HepG2 (cell line): Measurements from ENCODE around the gene LYZ. TPM values are rescaled to one million over a fixed set of nuclear protein-coding genes. Genes with fewer than 3 reads are reported as not detected.

Source experiments
- ATAC-seq: fragments of 200-7000 bp; cut with Tn5 transposase; 3 replicates; pipeline ENCODE4 v1.9.1; 2020; ENCODE audit warnings: mild to moderate bottlenecking, moderate library complexity
- BruUV-seq: library from RNA; stranded (reverse); fragments of 400-500 nt; replicated peaks from 2 replicates; lab custom pipeline; 2021; lab: Mats Ljungman, UMichigan
- CTCF ChIA-PET: fragments of 300-600 bp; formaldehyde crosslinking; extraction: SDS; loops from one replicate; lab custom pipeline; 2021; ENCODE audit warnings: low total read pairs, inconsistent platforms, low intra/inter-chr PET ratio; lab: Yijun Ruan, JAX
- POLR2A ChIA-PET: fragments of 350-600 bp; sonication (Branson Sonifier 250); formaldehyde crosslinking; loops from one replicate; lab custom pipeline; 2020; ENCODE audit warnings: antibody characterized with exemption, inconsistent platforms; lab: Yijun Ruan, JAX
- DNase-seq: peaks from one replicate; pipeline ENCODE4 v3.0.0-alpha.2; 2015; ENCODE audit warnings: low spot score
- FAIRE-seq: peaks from 3 replicates; lab custom pipeline; 2011; peaks lifted over from hg19 to GRCh38; lab: Jason Lieb, UNC
- H2AFZ ChIP-seq: one replicate; pipeline ENCODE4 v1.6.1; 2011; ENCODE audit warnings: low read length, inconsistent platforms
- H3K27ac ChIP-seq: fragments of 300-600 bp; 3 replicates; pipeline ENCODE4 v1.8.0; 2011; ENCODE audit warnings: mixed run types, mild to moderate bottlenecking, mixed read lengths, low read length, inconsistent platforms; ENCODE audit not compliant: insufficient read depth; ENCODE audit errors: extremely low read length
- H3K27me3 ChIP-seq, 2 experiments: fragments of 200-600 bp in 1 of 2; 2 replicates in 1 of 2; 3 replicates in 1 of 2; pipeline versions ENCODE4 v1.6.0 to v1.8.0; 2011; ENCODE audit warnings: low read length in 2 of 2, mild to moderate bottlenecking in 2 of 2, moderate library complexity in 2 of 2, inconsistent platforms in 1 of 2; ENCODE audit not compliant: insufficient read depth in 2 of 2, control insufficient read depth in 1 of 2
- H3K36me3 ChIP-seq, 2 experiments: fragments of 200-600 bp in 1 of 2; replicated peaks in 1 of 2; 2 replicates in 1 of 2; 3 replicates in 1 of 2; pipeline versions ENCODE4 v1.5.1 to v1.8.0; 2011; ENCODE audit warnings: low read length in 2 of 2, inconsistent platforms in 1 of 2; ENCODE audit not compliant: insufficient read depth in 2 of 2, control insufficient read depth in 1 of 2
- H3K4me1 ChIP-seq: 2 replicates; pipeline ENCODE4 v1.5.1; 2012; ENCODE audit warnings: low read length, inconsistent platforms; ENCODE audit not compliant: insufficient read depth
- H3K4me2 ChIP-seq: 2 replicates; pipeline ENCODE4 v1.6.0; 2011; ENCODE audit warnings: low read depth, low read length, inconsistent platforms
- H3K4me3 ChIP-seq, 3 experiments: fragments of 200-600 bp in 1 of 3; sonication (generic), shearing (Covaris generic) in 1 of 3; replicated peaks in 1 of 3; 2 replicates each; pipeline ENCODE4 v1.5.1; 2011 to 2016; ENCODE audit warnings: low read length in 3 of 3, inconsistent platforms in 2 of 3, low read depth in 2 of 3, mild to moderate bottlenecking in 2 of 3, control low read depth in 1 of 3, mixed read lengths in 1 of 3; ENCODE audit not compliant: insufficient read depth in 1 of 3
- H3K79me2 ChIP-seq: one replicate; pipeline ENCODE4 v1.6.1; 2011; ENCODE audit warnings: low read length, inconsistent platforms; ENCODE audit not compliant: insufficient read depth
- H3K9ac ChIP-seq: 2 replicates; pipeline ENCODE4 v1.6.0; 2011; ENCODE audit warnings: mild to moderate bottlenecking, low read depth, low read length, inconsistent platforms; ENCODE audit not compliant: insufficient read depth
- H3K9me3 ChIP-seq: 2 replicates; pipeline ENCODE4 v1.5.1; 2012; ENCODE audit warnings: mild to moderate bottlenecking, low read length
- H4K20me1 ChIP-seq: 2 replicates; pipeline ENCODE4 v1.6.0; 2011; ENCODE audit warnings: inconsistent platforms, mild to moderate bottlenecking, low read length, moderate library complexity; ENCODE audit not compliant: insufficient read depth
- ARID5B ChIP-seq: IDR thresholded peaks from 2 replicates; pipeline ENCODE4 v1.4.0; 2020; ENCODE audit warnings: mild to moderate bottlenecking, missing genetic modification reagents
- CEBPB ChIP-seq: IDR thresholded peaks from 2 replicates; pipeline ENCODE4 v1.6.1; 2011; ENCODE audit warnings: low read depth, low read length, improper control_type of control experiment, borderline replicate concordance
- CEBPG ChIP-seq: IDR thresholded peaks from 2 replicates; pipeline ENCODE4 v1.6.1; 2016
- FOXK1 ChIP-seq: sonication (generic); formaldehyde crosslinking; IDR thresholded peaks from 2 replicates; pipeline ENCODE4 v1.4.0; 2020; ENCODE audit warnings: low read depth, missing genetic modification reagents, borderline replicate concordance
- GATAD2A ChIP-seq: IDR thresholded peaks from 2 replicates; pipeline ENCODE4 v1.6.1; 2016
- MAX ChIP-seq: IDR thresholded peaks from 2 replicates; pipeline ENCODE4 v1.6.1; 2012; ENCODE audit warnings: inconsistent platforms
- MTF1 ChIP-seq: sonication (generic); formaldehyde crosslinking; IDR thresholded peaks from 2 replicates; pipeline ENCODE4 v1.5.0; 2020; ENCODE audit warnings: missing genetic modification reagents
- ZBED4 ChIP-seq: sonication (generic); formaldehyde crosslinking; IDR thresholded peaks from 2 replicates; pipeline ENCODE4 v1.4.0; 2020; ENCODE audit warnings: missing genetic modification reagents, borderline replicate concordance
- WGBS: methylation state at CpG from one replicate; pipeline ENCODE4 v1.1.6; 2017; ENCODE audit warnings: low lambda C conversion rate; 5-methylcytosine and 5-hydroxymethylcytosine counted together
- in situ Hi-C: cut with HindIII; loops from 2 replicates; pipeline ENCODE4 v1.10.0; 2017; ENCODE audit warnings: low pct_unique_long_range_greater_than_20kb; ENCODE audit not compliant: extremely low pct_ligation_motif_present
- intact Hi-C: fragments of 100-400 bp; cut with micrococcal nuclease; formaldehyde crosslinking; loops from one replicate; pipeline ENCODE4 v1.10.0; 2022; ENCODE audit not compliant: unreplicated experiment
- polyA plus RNA-seq, 8 experiments: library from polyadenylated mRNA; depleted of rRNA in 3 of 8; stranded (reverse) in 7 of 8; unstranded in 1 of 8; fragments of >200 nt; fragmentation: Illumina TruSeq in 4 of 8; extraction: Trizol in 4 of 8; gene quantifications; 2 replicates each; pipeline versions ENCODE4 v1.2.1 to v1.2.3, GENCODE V29; 2011 to 2016; ENCODE audit warnings: low read depth in 4 of 8, missing spikeins in 1 of 8, mixed read lengths in 1 of 8; ENCODE audit not compliant: insufficient read depth in 1 of 8
- total RNA-seq, 5 experiments: library from RNA; depleted of rRNA; stranded (reverse); fragments of >200 nt; fragmentation: Illumina TruSeq; extraction: Trizol; gene quantifications; 2 replicates each; pipeline ENCODE4 v1.2.3, GENCODE V29; 2016; ENCODE audit warnings: low read depth in 1 of 5

LYZ gene
- total and polyA plus RNA-seq, 2 of the 13 experiments (the other 11 are each of a cell fraction or from before 2014, with no cell fraction given): 1,788 to 2,054 TPM

GRCh38 chr12:69339999-69340398, 8.2 kb upstream of the LYZ start:
- H3K9me3 ChIP-seq: no peaks in the 10 kb centered on the region
- no peaks in the 10 kb centered on the region for H4K20me1 ChIP-seq
- no peaks in the 10 kb centered on the region for H3K36me3 ChIP-seq
- ChIA-PET POLR2A (interaction anchor here (8.2 to 11.9 kb wide), 2 partner anchors 8 to 10 kb away, joined by 94 to 229 read pairs; partner anchors contain the start of gene LYZ), CTCF (no interaction called here)
- H3K79me2 ChIP-seq: no peaks in the 10 kb centered on the region
- H3K4me3 ChIP-seq: no peak overlapping the region
- H3K27me3 ChIP-seq: no peaks in the 10 kb centered on the region
- H2AFZ ChIP-seq: no peak overlapping the region
- peak overlapping the region; percentile 39 for H3K27ac ChIP-seq
- no peak overlapping the region for H3K9ac ChIP-seq
- no TSS peak for BruUV-seq
- 38% methylated on average over 2 of the region's 2 CpGs for WGBS
- TF ChIP-seq MAX: peak; percentile 27; the same call in 1 of the 2 replicates
- TF ChIP-seq GATAD2A (CRISPR knock-in tag): peak; percentile 21; the same call in 1 of the 2 replicates
- TF ChIP-seq FOXK1: no peak
- TF ChIP-seq ARID5B (CRISPR knock-in tag): peak; percentile 31; the same call in 1 of the 2 replicates
- no peak for TF ChIP-seq ZBED4 (CRISPR knock-in tag)
- peak; percentile 40; the same call in 1 of the 2 replicates for TF ChIP-seq CEBPB
- peak; percentile 57 for TF ChIP-seq CEBPG (CRISPR knock-in tag)
- TF ChIP-seq MTF1 (CRISPR knock-in tag): no peak
- in situ Hi-C loops: no loop called here
- peak; percentile 38; the same call in 2 of the 3 replicates for ATAC-seq
- H3K4me2 ChIP-seq: no peak overlapping the region
- FAIRE-seq: no peak
- no peak for DNase-seq
- intact Hi-C loops: loop anchor here (10.0 kb wide), 1 partner anchor 185 kb away; no protein-coding TSS in a partner anchor
- H3K4me1 ChIP-seq: peaks cover 96% of the 10 kb centered on the region
